GM20000 (cell line): ENCODE measurements around the gene LRMDA.

Experiments
- DNase-seq: peaks from one replicate; pipeline ENCODE4 v3.0.0; 2012; ENCODE audit warnings: low spot score
- TF ChIP-seq, protein P1 (sequence below): IDR thresholded peaks from 2 replicates; pipeline ENCODE4 v1.5.1; 2012; ENCODE audit warnings: mild to moderate bottlenecking, control low read depth; ENCODE audit errors: extremely low read depth, missing control alignments

The LRMDA gene

DNA sequence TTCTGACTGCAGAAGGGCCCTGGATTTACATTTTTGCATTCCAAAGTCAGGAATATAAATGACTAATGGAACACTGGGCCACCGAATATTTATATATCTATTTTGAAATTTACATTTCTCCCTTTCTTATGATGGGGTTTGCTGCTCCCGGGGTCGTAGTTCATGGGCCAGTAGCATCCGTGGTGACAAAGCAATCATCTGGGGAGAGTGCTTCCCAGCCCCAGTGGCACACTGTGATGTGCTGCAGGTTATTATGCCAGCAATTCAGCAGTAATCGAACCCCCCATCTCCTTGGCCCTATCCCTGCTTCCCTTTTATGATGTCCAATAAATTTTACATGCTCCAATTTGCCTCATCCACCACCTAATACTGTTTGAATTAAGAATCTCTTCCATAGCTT is 837.5 kb downstream of the LRMDA start:
- no peak for DNase-seq
- TF ChIP-seq, protein P1, sequence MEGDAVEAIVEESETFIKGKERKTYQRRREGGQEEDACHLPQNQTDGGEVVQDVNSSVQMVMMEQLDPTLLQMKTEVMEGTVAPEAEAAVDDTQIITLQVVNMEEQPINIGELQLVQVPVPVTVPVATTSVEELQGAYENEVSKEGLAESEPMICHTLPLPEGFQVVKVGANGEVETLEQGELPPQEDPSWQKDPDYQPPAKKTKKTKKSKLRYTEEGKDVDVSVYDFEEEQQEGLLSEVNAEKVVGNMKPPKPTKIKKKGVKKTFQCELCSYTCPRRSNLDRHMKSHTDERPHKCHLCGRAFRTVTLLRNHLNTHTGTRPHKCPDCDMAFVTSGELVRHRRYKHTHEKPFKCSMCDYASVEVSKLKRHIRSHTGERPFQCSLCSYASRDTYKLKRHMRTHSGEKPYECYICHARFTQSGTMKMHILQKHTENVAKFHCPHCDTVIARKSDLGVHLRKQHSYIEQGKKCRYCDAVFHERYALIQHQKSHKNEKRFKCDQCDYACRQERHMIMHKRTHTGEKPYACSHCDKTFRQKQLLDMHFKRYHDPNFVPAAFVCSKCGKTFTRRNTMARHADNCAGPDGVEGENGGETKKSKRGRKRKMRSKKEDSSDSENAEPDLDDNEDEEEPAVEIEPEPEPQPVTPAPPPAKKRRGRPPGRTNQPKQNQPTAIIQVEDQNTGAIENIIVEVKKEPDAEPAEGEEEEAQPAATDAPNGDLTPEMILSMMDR: no peak

DNA sequence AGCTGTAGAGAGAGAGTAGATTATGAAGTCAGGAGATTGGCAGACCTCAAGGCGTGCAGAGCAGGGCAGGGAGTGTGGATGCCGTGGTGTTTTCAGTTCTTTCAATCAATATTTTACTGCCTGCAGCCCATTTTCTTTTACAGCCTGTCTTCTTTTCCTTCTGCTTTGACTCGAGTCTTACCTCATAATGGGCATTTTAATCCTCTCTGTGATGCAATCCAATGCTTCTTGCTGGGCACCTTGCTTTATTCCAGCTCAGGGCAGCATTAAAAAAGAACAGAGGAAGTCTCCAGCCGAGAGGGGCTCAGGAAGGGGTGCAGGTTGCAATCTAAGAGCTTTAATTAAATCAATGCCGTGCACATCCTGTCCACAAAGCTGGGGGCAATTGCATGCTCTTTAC is 839.0 kb downstream of the LRMDA start:
- TF ChIP-seq, protein P1: no peak
- DNase-seq: no peak

DNA sequence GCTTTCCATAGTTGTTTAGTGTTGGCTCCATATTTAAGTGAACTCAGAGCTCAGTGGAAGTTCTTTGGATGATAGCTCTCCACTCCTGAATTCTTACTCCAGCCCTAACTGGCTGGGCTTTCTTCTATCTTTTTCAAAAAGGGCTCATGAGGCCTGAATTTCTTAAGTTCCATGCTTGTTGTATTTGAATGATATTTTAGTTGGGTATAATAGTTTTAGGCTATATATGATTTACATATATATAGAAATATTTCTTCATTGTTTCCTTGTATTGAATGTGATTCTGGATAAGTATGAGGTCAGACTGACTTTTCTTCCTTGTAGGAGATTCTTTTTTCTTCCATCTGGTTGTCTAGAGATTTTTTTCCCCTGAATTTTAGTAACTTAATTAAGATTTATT is 843.5 kb downstream of the LRMDA start:
- no peak for DNase-seq

DNA sequence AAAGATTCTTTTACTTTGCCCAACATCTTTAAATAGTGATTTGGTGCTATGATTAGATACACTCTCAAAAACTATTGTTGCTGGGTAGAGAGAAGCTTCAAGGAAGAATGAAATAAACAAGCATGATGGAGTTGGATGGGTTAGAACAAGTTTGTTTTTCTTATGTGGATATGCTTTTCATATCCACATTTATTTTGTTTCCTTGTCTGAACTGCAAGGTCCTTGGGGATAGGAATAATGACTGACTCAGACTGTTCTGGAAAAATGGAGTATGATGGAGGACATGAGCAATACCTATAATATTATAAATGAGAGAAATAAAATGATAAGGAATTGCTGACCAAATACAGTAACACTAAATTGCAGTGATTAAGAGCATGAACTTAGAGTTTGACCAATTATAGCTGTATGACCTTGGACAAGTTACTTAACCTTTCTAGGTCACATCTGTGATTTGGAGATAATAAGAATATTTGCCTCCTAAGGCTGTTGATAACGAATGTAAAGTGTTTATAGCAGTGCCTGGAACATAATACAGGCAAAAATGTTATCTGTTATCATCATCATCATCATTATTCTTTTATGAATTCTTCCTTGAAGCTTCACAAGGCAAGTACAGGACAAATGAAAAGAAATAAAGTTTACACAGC is 847.5 kb downstream of the LRMDA start:
- TF ChIP-seq, protein P1: no peak

More for the DNA sequence above, 843.5 kb downstream of the LRMDA start:
- TF ChIP-seq, protein P1: no peak

DNA sequence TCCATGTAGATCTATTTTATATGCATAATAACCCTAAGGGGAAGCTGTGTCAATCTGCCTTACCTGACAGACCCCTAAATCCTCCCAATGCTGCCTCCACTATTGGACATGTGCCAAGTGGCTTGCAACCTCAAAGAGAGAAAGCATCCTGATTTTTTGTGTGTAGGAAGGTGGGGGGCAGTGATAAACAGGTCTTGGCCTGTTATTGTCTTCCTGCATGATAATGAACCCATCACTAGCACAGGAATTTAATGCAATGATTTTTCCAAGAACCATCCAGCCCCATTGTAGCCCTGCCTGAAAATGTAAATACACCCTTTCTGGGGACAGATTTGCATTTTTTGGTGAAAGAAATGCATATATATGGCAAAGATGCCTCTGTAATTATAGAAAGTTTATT is 850.2 kb downstream of the LRMDA start:
- DNase-seq: no peak
- TF ChIP-seq, protein P1: no peak

More for the DNA sequence above, 847.5 kb downstream of the LRMDA start:
- no peak for DNase-seq

DNA sequence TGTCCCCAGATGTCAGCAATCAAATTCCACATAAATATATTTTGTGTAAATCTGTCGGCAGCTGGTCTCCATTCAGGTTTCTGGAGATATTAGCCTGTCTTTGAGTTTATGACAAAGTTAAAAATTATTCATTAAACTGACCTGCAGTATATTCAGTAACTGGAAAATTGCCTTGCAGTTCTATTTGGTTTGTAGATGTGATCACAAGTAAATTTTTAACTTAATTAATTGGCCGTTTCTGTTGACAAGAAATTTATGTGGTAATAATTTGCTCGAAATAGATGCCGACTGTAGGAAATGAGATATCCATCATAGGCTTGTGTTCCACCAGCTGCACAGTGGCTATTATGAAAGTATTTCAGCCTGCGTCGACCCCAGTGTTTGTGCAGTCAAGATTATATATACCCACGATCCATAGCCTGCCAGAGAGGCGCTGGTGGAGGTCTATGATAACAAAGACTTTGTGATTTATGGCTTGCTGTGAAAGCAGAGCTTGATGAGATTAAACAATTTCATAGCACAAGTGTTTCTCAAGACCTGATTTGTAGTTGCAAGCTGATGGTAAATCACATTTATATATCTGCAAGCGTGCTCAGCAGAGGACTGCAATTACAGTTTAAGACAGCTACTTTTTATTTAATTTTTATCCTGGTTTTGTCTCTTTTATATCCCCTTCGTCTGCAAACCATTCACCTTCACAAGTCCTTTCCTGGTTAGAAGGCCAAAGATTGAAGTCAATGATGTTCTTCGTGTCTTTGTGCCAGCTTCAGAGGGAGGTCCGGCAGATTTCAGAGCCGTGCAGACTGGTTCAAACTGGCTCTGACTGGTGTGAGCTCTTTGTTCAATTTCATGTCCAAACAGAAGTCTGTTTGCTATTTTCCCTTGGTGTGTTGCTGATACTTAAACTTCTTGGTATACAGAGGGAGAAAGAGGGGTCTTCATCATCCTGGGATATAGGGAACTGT is 850.9 kb downstream of the LRMDA start:
- no peak for DNase-seq
- TF ChIP-seq, protein P1: no peak

DNA sequence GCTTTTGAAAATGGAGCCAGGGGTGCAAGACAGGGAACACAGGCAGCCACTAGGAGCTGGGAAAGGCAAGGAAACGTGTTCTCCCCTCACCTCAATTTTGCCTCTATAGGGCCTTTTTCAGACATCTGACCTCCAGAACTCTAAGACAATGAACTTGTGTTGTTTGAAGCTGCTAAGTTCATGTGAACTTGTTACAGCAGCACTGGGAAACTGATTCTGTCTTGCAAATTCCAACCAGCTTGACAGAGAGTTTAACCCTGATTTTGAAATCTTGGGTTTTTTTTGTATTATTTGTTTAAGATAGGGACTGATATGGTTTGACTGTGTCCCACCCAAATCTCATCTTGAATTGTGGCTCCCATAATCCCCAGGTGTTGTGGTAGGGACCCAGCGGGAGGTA is 852.9 kb downstream of the LRMDA start:
- no peak for DNase-seq
- TF ChIP-seq, protein P1: no peak
